ENCODE results near the gene ERGIC1.
"Not testable (repeated sequence)": the region's sequence is repeated elsewhere in the genome, so short reads cannot be mapped to it uniquely, and the experiment has no call there.

The ERGIC1 gene

GRCh38 chr5:172830876-172831662 is 3.0 kb upstream of the ERGIC1 start:
- no peak for DNase-seq

DNA sequence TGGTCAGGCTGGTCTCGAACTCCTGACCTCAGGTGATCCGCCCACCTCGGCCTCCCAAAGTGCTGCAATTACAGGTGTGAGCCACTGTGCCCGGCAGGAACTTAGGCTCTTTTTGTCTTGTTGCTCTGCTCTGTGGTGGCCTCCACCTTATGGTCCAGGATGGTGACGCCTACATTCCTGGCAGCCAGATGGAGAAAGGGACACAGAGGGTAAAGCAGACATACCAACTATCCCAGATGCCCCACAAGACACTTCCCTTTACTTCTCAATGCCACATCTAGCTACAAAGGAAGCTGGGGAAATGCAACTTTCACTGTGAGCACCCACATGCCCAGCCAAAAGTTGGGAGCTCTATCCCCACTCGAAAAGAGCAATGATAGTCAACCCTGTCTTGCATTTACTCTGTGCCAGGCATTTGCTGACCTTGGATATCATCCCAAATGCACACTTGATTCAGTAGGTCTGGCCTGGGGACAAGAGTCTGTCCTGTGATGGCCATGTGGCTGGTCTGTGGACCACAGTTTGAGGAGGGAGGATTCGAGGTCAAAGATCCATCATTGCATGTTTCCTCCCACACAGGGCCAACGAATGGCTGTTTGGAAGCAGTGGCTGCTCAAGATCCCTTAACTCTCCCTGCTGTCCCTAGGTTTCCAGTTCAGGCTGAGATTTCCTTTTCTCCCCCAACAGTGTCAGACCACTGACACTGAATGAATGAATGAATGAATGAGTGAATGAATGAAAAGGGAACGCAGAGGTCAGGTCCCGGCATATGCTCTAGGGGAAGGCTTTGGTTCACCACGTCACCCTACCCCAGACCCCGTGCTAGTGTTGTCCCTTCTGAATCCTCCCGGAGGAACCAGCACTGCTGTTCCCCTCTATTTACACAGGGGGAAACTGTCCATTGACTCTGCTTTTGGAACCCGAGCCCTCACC is 1.4 kb upstream of the ERGIC1 start:
- no peak for DNase-seq

DNA sequence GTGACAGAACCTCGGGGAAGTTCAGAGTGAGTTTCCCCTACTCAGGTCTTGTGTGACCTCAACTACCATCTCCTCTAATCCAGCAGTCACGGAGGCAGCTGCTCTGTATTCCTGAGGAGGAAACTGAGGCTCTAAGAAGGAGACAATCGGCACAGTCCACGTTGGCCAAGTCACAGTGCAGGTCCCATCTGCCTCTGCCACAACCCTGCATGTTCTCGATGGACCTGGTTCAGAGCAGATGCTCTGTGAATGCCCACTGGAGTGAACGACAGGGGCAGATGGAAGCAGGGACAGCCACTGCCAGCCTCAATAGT is 722 bp upstream of the ERGIC1 start:
- no peak for DNase-seq

DNA sequence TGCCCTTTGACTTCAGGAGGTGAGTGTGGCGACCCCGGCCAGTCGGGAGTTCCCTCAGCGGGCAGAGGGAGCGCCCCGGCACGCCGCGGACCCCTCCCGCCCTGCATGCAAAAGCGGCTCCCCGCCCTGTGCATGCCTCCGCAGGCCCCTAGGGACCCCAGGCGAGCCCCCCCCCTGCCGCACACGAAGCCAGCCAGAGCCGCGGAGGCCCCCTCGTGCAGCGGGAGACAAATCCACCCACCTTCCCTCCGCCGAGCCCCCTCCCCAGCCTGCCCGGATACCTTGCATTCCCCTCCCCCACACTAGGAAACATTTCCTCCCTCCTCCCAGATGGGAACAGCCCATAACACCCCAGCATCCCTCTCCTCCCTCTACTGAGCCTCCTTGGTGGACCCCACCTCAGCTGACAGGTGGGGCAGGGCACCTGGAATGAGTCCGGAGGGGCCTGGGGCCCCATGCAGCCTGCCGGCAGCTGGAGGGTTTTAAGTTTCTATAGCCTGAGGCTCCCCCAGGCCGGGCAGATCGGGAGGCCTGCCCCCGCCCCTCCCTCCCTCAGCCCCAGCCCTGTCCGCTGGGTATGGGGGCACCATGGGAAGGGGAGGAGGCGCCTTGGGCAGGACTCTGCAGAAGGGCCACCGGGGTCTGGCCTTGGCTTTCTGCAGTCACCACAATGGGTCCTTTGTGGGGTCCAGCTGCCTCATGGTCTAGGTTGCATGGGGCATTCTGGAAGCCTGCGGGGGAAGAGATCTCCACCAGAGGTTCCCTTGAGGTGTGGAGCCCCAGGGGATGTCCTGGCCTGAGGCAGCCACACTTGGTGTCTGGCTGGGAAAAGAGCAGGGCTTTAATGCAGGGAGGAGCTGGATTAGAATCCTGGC is 601 bp downstream of the ERGIC1 start:
- DNase-seq = no peak

- no peak for DNase-seq
Observed at GRCh38 chr5:172835290-172835993, 1.4 kb downstream of the ERGIC1 start.

DNA sequence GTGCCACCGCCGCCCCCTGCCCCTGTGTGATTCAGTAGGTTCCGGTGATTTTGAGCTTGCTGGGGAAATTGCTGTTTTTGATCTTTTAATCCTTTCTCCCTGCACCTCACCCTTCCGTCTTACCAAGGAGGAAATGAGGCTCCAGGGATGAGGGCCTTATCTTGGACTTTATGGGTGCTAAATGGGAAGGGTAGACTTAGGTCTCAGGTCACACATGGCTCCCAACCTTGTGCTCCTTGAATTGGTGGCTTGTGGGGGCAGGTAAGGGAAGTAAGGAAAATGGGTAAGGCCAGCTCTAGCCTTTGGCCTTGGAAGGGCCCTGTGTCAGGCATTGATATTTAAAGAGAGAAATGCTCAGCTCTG is 1.9 kb downstream of the ERGIC1 start:
- DNase-seq = no peak

GRCh38 chr5:172837640-172838039 is 3.6 kb downstream of the ERGIC1 start:
- no peak for DNase-seq

DNA sequence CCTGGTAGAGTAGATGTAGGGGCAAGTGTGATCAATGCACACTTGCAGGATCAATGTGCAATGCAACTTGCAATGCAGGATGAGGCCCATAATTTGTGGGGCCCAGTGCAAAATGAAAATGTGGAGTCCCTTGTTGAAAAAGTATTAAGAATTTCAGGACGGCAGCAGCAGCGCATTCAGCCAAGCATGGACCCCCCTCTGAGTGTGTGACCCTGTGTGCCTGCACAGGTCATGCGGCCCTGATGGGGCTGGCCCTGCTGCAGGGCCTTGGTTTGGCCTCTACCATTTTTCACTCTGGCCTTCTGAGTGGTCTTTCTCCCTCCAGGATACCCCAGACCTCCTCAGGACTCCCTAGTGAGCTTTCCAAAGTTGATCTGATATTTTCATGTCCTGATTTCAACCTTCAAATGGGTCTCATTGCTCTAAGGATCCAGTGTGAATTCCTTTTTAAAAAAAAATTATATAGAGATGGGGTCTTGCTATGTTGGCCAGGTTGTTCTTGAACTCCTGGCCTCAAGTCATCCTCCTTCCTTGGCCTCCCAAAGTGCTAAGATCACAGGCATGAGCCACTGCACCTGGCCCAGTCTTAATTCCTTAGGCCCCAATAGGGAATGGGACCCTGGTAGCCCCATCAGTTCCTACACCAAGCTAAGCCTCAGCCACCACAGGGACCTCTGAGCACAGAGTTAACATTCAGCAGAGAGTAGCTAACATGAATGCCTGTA is 4.3 kb downstream of the ERGIC1 start:
- no peak for DNase-seq

- DNase-seq = no peak
Observed at GRCh38 chr5:172839669-172840431, 5.8 kb downstream of the ERGIC1 start.

GRCh38 chr5:172840432-172841154 is 6.5 kb downstream of the ERGIC1 start:
- DNase-seq = no peak

- no peak for DNase-seq
Observed at GRCh38 chr5:172841256-172841655, 7.2 kb downstream of the ERGIC1 start.

DNA sequence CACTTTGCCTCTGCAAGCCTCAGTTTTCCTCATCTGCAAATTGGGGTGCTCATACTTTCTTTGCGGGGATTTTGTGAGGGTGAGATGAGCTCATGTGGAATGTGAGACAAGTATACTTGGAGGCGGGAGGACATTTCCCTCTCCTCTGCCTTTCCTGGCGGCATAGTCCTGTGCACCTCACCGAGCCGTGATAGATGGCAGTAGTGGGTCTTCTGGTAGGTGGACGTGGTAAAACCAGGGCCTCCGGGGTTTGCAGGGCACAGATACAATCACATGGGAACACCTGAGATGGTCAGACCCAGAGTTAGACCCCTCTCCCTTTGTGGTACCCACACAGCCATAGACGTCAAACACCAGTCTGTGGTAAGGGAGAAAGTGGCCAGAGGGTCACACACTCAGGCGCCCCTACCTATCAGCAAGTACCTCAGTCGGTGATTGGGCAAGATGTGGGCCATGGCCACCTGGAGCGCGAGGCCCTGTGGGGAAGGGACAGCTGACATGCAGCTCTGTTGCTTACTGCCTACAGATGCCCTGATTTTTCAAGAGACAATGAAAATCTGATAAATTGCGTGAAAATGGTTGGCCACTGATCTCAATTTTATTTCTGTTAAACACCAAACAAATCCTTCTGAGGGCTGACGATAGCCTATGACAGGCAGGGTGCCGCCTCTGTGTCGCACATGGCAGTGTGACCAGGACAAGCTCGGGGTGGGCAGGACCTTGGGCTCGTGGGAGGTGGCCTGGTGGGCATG is 9.9 kb downstream of the ERGIC1 start:
- DNase-seq = no peak

DNA sequence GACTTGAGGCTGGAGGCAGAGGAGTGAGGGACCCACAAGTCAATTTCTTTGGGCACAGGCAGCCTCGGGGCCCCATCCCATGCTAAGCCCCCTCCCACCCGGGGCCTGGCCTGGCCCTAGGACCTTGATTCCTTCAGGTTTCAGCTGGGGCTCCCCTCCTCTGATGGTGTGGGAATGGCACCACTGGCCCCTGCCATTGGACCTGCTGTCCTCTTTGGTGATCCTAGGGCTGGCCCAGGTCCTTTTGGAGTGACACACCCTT is 10.5 kb downstream of the ERGIC1 start:
- no peak for DNase-seq

DNA sequence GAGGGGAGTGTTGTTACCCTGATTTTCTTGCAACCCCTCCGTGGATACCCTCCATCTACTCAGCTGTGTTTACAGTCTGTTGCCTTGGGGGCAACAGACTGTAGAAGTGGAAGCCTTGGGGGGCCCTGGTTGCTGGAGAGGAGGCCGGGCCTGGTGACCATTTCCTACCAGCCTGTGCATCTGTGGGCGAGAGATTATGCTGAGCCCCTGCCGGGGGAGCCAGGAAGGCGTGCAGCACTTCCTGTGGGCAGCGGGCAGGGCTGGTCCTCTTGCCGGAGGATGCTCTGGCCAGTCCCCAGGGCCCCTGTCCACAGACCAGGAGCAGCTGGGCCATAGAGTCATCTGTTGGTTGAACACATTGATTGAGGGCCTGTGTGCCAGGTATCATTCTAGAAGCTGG is 11.1 kb downstream of the ERGIC1 start:
- DNase-seq = no peak

- DNase-seq = no peak
Observed at GRCh38 chr5:172845576-172845975, 11.5 kb downstream of the ERGIC1 start.

- DNase-seq = no peak
Observed at GRCh38 chr5:172846249-172846648, 12.2 kb downstream of the ERGIC1 start.

GRCh38 chr5:172846677-172847076 is 12.6 kb downstream of the ERGIC1 start:
- no peak for DNase-seq

DNA sequence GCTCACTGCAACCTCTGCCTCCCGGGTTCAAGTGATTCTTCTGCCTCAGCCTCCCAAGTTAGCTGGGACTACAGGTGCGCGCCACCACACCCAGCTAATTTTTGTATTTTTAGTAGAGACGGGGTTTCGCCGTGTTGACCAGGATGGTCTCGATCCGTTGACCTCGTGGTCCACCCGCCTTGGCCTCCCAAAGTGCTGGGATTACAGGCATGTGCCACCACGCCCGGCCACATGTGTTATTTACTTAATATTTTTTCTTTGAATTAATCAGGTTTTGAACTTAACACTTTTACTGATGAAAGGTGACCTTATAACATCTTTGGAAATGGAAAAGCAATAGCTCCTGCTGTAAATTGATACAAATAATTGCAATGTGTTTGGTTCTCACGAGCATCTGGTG is 13.5 kb downstream of the ERGIC1 start:
- DNase-seq = not testable (repeated sequence)

- no peak for DNase-seq
Observed at GRCh38 chr5:172848419-172848818, 14.4 kb downstream of the ERGIC1 start.

Measured in stimulated activated CD4-positive, alpha-beta T cell treated with anti-CD3 and anti-CD28 coated beads, Interleukin-4, amount 100 ng/mL, for 24 hours (primary cell).